PC-3 (cell line): Measurements from ENCODE around the gene OR52K2.
"Not testable (repeated sequence)": the region's sequence is repeated elsewhere in the genome, so short reads cannot be mapped to it uniquely, and the experiment has no call there.

ENCODE experiments used
- CTCF ChIP-seq: fragments of 300-600 bp; sonication (generic); conservative IDR thresholded peaks from 2 replicates; pipeline ENCODE4 v1.5.1; 2017; ENCODE audit warnings: antibody characterized with exemption, low read depth, mild to moderate bottlenecking, low read length
- EZH2 ChIP-seq: fragments of 300-600 bp; sonication (generic); IDR thresholded peaks from one replicate; pipeline ENCODE4 v1.6.1; 2017; ENCODE audit warnings: antibody characterized with exemption, mild to moderate bottlenecking, low read length; ENCODE audit not compliant: unreplicated experiment
- EZH2phosphoT487 ChIP-seq: fragments of 300-600 bp; sonication (generic); IDR thresholded peaks from 2 replicates; pipeline ENCODE4 v1.6.1; 2018; ENCODE audit warnings: mild to moderate bottlenecking, antibody characterized with exemption, low read length, borderline replicate concordance

- not testable (repeated sequence) for TF ChIP-seq CTCF, EZH2, EZH2phosphoT487
Observed at GRCh38 chr11:4406206-4406605, 42.9 kb upstream of the OR52K2 start.
